Measurements from ENCODE around the gene PCDH18.

DNA sequence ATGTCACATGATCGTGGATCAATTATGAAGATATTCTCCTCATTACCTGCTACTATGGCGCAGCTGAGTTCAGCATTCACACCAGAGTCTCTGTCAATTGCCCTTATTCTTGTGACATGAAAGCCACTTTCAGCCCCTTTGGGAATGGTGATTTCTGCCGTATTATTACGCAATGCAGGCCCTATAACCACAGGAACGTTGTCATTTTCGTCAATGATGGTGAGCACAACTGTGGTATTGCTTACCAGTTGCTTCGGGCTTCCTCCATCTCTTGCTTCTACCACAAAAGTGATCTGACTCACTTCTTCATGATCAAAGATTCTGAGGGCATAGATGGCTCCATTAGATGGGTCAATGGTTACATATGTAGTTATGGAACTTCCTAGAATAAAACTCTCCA is 2.1 kb downstream of the PCDH18 start:
- TF ChIP-seq POLR2A (IDR thresholded peaks at IDR 0.05) (no peak), CTCF (IDR thresholded peaks at IDR 0.05) (no peak)

Measured in tibial nerve (tissue), 3 donors.